B cell (primary cell): Measurements from ENCODE around the gene SAMD4A. TPM values are rescaled to one million over a fixed set of nuclear protein-coding genes. Genes with fewer than 3 reads are reported as not detected.

Experiments
- ATAC-seq: fragments of 200-7000 bp; cut with Tn5 transposase; one replicate; pipeline ENCODE4 v1.10.0; 2021; ENCODE audit warnings: low read depth, mild to moderate bottlenecking, moderate number of reproducible peaks, moderate library complexity
- CTCF ChIA-PET: fragments of 350-600 bp; sonication (Branson Sonifier 250); formaldehyde crosslinking; loops from one replicate; lab custom pipeline; 2021; ENCODE audit warnings: antibody characterized with exemption, inconsistent platforms; lab: Charles Lee
- POLR2A ChIA-PET: fragments of 350-600 bp; sonication (Branson Sonifier 250); formaldehyde crosslinking; loops from one replicate; lab custom pipeline; 2021; ENCODE audit warnings: antibody characterized with exemption; lab: Charles Lee
- DNase-seq: peaks from one replicate; pipeline ENCODE4 v3.0.0; 2013
- H2AFZ ChIP-seq: 2 replicates; pipeline ENCODE4 v1.6.1; 2012; ENCODE audit warnings: mild to moderate bottlenecking, low read depth, low read length; ENCODE audit not compliant: insufficient read depth, poor library complexity, severe bottlenecking
- H3K27ac ChIP-seq, 2 donors: 1 replicate in 1 of 2; 2 replicates in 1 of 2; pipeline ENCODE4 v1.5.1; 2012 to 2013; ENCODE audit warnings: low read length in 2 of 2, mild to moderate bottlenecking in 2 of 2, moderate library complexity in 1 of 2
- H3K27me3 ChIP-seq, 4 experiments: fragments of 200-600 bp in 1 of 4; sonication (generic) in 1 of 4; replicated peaks in 1 of 4; 1 replicate in 2 of 4; 2 replicates in 2 of 4; pipeline versions ENCODE4 v1.6.1 to v1.7.0; 2013 to 2016; ENCODE audit warnings: low read length in 3 of 4, mild to moderate bottlenecking in 2 of 4, mixed read lengths in 1 of 4, moderate library complexity in 1 of 4; ENCODE audit not compliant: insufficient read depth in 4 of 4, control insufficient read depth in 3 of 4; ENCODE audit errors: control extremely low read depth in 1 of 4
- H3K36me3 ChIP-seq, 2 experiments: replicated peaks in 1 of 2; 1 replicate in 1 of 2; 2 replicates in 1 of 2; pipeline versions ENCODE4 v1.6.1 to v1.7.1; 2013; ENCODE audit warnings: low read length in 1 of 2; ENCODE audit not compliant: insufficient read depth in 2 of 2, control insufficient read depth in 1 of 2; ENCODE audit errors: control extremely low read depth in 1 of 2, extremely low read depth in 1 of 2
- H3K4me1 ChIP-seq, 2 donors: fragments of 200-600 bp in 1 of 2; sonication (generic) in 1 of 2; 1 replicate in 1 of 2; 2 replicates in 1 of 2; pipeline versions ENCODE4 v1.5.1 to v1.6.1; 2013 to 2017; ENCODE audit warnings: low read length in 2 of 2; ENCODE audit not compliant: control insufficient read depth in 2 of 2, insufficient read depth in 2 of 2
- H3K4me2 ChIP-seq: replicated peaks from 2 replicates; pipeline ENCODE3; 2012; ENCODE audit warnings: mild to moderate bottlenecking, low read depth, low read length; ENCODE audit not compliant: poor library complexity, severe bottlenecking
- H3K4me3 ChIP-seq, 5 experiments: fragments of 200-600 bp in 1 of 5; sonication (generic) in 1 of 5; 1 replicate in 3 of 5; 2 replicates in 2 of 5; pipeline versions ENCODE4 v1.5.1 to v1.7.0; 2011 to 2016; ENCODE audit warnings: low read length in 4 of 5, mild to moderate bottlenecking in 4 of 5, low read depth in 2 of 5, control low read depth in 1 of 5, moderate library complexity in 1 of 5; ENCODE audit not compliant: insufficient read depth in 1 of 5; ENCODE audit errors: control extremely low read depth in 1 of 5, extremely low read depth in 1 of 5
- H3K79me2 ChIP-seq: fragments of 200-600 bp; sonication (generic); one replicate; pipeline ENCODE4 v1.6.0; 2016; ENCODE audit warnings: low read length; ENCODE audit not compliant: control insufficient read depth, insufficient read depth
- H3K9ac ChIP-seq: fragments of 200-600 bp; sonication (generic); 2 replicates; pipeline ENCODE4 v1.6.1; 2017; ENCODE audit warnings: mild to moderate bottlenecking, low read length, moderate library complexity
- H3K9me3 ChIP-seq, 3 donors: one replicate each; pipeline versions ENCODE4 v1.6.1 to v1.7.1; 2013; ENCODE audit warnings: low read length in 2 of 3; ENCODE audit not compliant: control insufficient read depth in 2 of 3, insufficient read depth in 1 of 3; ENCODE audit errors: control extremely low read depth in 1 of 3
- H4K20me1 ChIP-seq: 2 replicates; pipeline ENCODE4 v1.6.0; 2012; ENCODE audit warnings: mild to moderate bottlenecking, low read length; ENCODE audit not compliant: insufficient read depth, control insufficient read depth, poor library complexity, severe bottlenecking
- H3K27ac Mint-ChIP-seq: one replicate; pipeline ENCODE4 v1.8.0; 2021; ENCODE audit warnings: mixed read lengths
- H3K27me3 Mint-ChIP-seq: one replicate; pipeline ENCODE4 v1.8.0; 2021; ENCODE audit warnings: mixed read lengths
- H3K4me1 Mint-ChIP-seq: one replicate; pipeline ENCODE4 v1.8.0; 2021; ENCODE audit warnings: mixed read lengths
- H3K4me3 Mint-ChIP-seq: one replicate; pipeline ENCODE4 v1.8.0; 2021; ENCODE audit warnings: mixed read lengths
- H3K9me3 Mint-ChIP-seq: one replicate; pipeline ENCODE4 v1.8.0; 2022; ENCODE audit warnings: mixed read lengths; ENCODE audit not compliant: insufficient read depth
- CTCF ChIP-seq: fragments of 200-600 bp; IDR thresholded peaks from one replicate; pipeline ENCODE4 v1.8.0; 2022; ENCODE audit warnings: antibody characterized with exemption, mild to moderate bottlenecking
- EZH2 ChIP-seq: IDR thresholded peaks from 2 replicates; pipeline ENCODE4 v1.6.1; 2012; ENCODE audit warnings: borderline replicate concordance, low read depth, mild to moderate bottlenecking, moderate library complexity, low read length; ENCODE audit not compliant: insufficient read depth, poor library complexity, severe bottlenecking
- WGBS: methylation state at CpG from one replicate; pipeline ENCODE4 v1.1.5; 2013; ENCODE audit warnings: missing lambda C conversion rate; ENCODE audit not compliant: insufficient coverage; 5-methylcytosine and 5-hydroxymethylcytosine counted together
- intact Hi-C: fragments of 100-400 bp; cut with micrococcal nuclease; formaldehyde crosslinking; loops from one replicate; pipeline ENCODE4 v1.10.0; 2022
- polyA plus RNA-seq: library from polyadenylated mRNA; depleted of rRNA; stranded (reverse); fragments of >200 nt; gene quantifications from 2 replicates; pipeline ENCODE4 v1.2.3, GENCODE V29; 2012
- total RNA-seq, 2 donors: library from RNA; stranded (reverse); fragments of 120-200 nt in 1 of 2; gene quantifications; 1 replicate in 1 of 2; 2 replicates in 1 of 2; pipeline versions ENCODE4 v1.2.3 to v1.2.4, GENCODE V29; 2013 to 2022

Gene SAMD4A
- total and polyA plus RNA-seq, 2 donors (not counting 1 experiment from before 2014, with no cell fraction given): 5.7 to 13.7 TPM

- Mint-ChIP-seq H3K4me3 (no peak overlapping the region), H3K9me3 (no peaks in the 10 kb centered on the region), H3K4me1 (no peaks in the 10 kb centered on the region), H3K27ac (no peak overlapping the region), H3K27me3 (no peaks in the 10 kb centered on the region)
- Histone ChIP-seq H3K4me1 (no peaks in the 10 kb centered on the region), H3K9ac (no peak overlapping the region), H3K27ac (no peak overlapping the region), H3K4me2 (no peak overlapping the region), H3K27me3 (no peaks in the 10 kb centered on the region), H4K20me1 (no peaks in the 10 kb centered on the region), H3K4me3 (no peak overlapping the region), H3K9me3 (no peaks in the 10 kb centered on the region), H3K36me3 (peaks cover 0 to 5% of the 10 kb centered on the region in 2 experiments), H3K79me2 (peaks cover 31% of the 10 kb centered on the region), H2AFZ (no peak overlapping the region)
- 83% methylated on average over 3 of the region's 6 CpGs for WGBS
- ChIA-PET POLR2A (no interaction called here), CTCF (no interaction called here)
- intact Hi-C loops: no loop called here
- DNase-seq: no peak
- no peak for ATAC-seq
- TF ChIP-seq CTCF (no peak), EZH2 (no peak)
These were observed 131.6 kb downstream of the SAMD4A start for GRCh38 chr14:54698501-54698900.

GRCh38 chr14:54698966-54699530, 132.1 kb downstream of the SAMD4A start:
- Histone ChIP-seq H3K27me3 (no peaks in the 10 kb centered on the region), H3K4me1 (no peaks in the 10 kb centered on the region), H2AFZ (no peak overlapping the region), H3K79me2 (peaks cover 27% of the 10 kb centered on the region), H4K20me1 (no peaks in the 10 kb centered on the region), H3K4me3 (no peak overlapping the region), H3K9me3 (no peaks in the 10 kb centered on the region), H3K4me2 (no peak overlapping the region), H3K36me3 (peaks cover 0 to 5% of the 10 kb centered on the region in 2 experiments), H3K9ac (no peak overlapping the region), H3K27ac (no peak overlapping the region)
- Mint-ChIP-seq H3K9me3 (no peaks in the 10 kb centered on the region), H3K27ac (no peak overlapping the region), H3K27me3 (no peaks in the 10 kb centered on the region), H3K4me1 (no peaks in the 10 kb centered on the region), H3K4me3 (no peak overlapping the region)
- no peak for ATAC-seq
- TF ChIP-seq CTCF: no peak
- TF ChIP-seq EZH2: no peak
- no peak for DNase-seq
- ChIA-PET POLR2A (no interaction called here), CTCF (no interaction called here)
- intact Hi-C loops: no loop called here
- WGBS: no CpG with 5 or more reads among the region's 1 CpG
